HL-60 (cell line): ENCODE results near the gene OR52I2.

ENCODE experiments used
- DNase-seq, 2 experiments: peaks; one replicate each; pipeline ENCODE4 v3.0.0-alpha.2; 2010 to 2020; ENCODE audit warnings: low read depth in 1 of 2, low spot score in 1 of 2
- H3K27ac ChIP-seq: fragments of 250-450 bp; sonication (Bioruptor Pico); replicated peaks from 2 replicates; pipeline ENCODE4 v1.5.1; 2020; ENCODE audit warnings: mild to moderate bottlenecking, moderate library complexity
- H3K27me3 ChIP-seq: fragments of 250-450 bp; sonication (Bioruptor Pico); 2 replicates; pipeline ENCODE4 v1.5.1; 2021; ENCODE audit warnings: mild to moderate bottlenecking, moderate library complexity; ENCODE audit not compliant: insufficient read depth, poor library complexity, severe bottlenecking
- H3K4me3 ChIP-seq: replicated peaks from 2 replicates; pipeline ENCODE4 v1.5.1; 2011; ENCODE audit warnings: mild to moderate bottlenecking, control low read depth, low read length; ENCODE audit not compliant: insufficient read depth
- GABPA ChIP-seq: IDR thresholded peaks from 2 replicates; pipeline ENCODE4 v1.6.1; 2012; ENCODE audit warnings: low read depth
- POLR2AphosphoS5 ChIP-seq: IDR thresholded peaks from 2 replicates; pipeline ENCODE4 v1.6.1; 2012; ENCODE audit warnings: low read depth
- REST ChIP-seq: IDR thresholded peaks from 2 replicates; pipeline ENCODE4 v1.6.1; 2012; ENCODE audit warnings: low read depth; ENCODE audit not compliant: insufficient replicate concordance
- SPI1 ChIP-seq: IDR thresholded peaks from 2 replicates; pipeline ENCODE4 v1.6.1; 2012; ENCODE audit warnings: low read depth, mild to moderate bottlenecking, borderline replicate concordance
- TF ChIP-seq, protein P1 (sequence below): IDR thresholded peaks from one replicate; pipeline ENCODE4 v1.5.1; 2011; ENCODE audit warnings: low read length, control low read depth, inconsistent platforms; ENCODE audit not compliant: insufficient read depth

Gene OR52I2

GRCh38 chr11:4551346-4551979, 30.1 kb upstream of the OR52I2 start:
- H3K27me3 ChIP-seq: peaks cover 4% of the 10 kb centered on the region
- no peak overlapping the region for H3K4me3 ChIP-seq
- no peak overlapping the region for H3K27ac ChIP-seq
- no peak for TF ChIP-seq SPI1
- no peak for TF ChIP-seq REST
- no peak for TF ChIP-seq POLR2AphosphoS5
- TF ChIP-seq, protein P1, sequence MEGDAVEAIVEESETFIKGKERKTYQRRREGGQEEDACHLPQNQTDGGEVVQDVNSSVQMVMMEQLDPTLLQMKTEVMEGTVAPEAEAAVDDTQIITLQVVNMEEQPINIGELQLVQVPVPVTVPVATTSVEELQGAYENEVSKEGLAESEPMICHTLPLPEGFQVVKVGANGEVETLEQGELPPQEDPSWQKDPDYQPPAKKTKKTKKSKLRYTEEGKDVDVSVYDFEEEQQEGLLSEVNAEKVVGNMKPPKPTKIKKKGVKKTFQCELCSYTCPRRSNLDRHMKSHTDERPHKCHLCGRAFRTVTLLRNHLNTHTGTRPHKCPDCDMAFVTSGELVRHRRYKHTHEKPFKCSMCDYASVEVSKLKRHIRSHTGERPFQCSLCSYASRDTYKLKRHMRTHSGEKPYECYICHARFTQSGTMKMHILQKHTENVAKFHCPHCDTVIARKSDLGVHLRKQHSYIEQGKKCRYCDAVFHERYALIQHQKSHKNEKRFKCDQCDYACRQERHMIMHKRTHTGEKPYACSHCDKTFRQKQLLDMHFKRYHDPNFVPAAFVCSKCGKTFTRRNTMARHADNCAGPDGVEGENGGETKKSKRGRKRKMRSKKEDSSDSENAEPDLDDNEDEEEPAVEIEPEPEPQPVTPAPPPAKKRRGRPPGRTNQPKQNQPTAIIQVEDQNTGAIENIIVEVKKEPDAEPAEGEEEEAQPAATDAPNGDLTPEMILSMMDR: peak; percentile 40
- no peak for TF ChIP-seq GABPA
- DNase-seq: peak in 1 of 2 experiments; percentile 15

DNA sequence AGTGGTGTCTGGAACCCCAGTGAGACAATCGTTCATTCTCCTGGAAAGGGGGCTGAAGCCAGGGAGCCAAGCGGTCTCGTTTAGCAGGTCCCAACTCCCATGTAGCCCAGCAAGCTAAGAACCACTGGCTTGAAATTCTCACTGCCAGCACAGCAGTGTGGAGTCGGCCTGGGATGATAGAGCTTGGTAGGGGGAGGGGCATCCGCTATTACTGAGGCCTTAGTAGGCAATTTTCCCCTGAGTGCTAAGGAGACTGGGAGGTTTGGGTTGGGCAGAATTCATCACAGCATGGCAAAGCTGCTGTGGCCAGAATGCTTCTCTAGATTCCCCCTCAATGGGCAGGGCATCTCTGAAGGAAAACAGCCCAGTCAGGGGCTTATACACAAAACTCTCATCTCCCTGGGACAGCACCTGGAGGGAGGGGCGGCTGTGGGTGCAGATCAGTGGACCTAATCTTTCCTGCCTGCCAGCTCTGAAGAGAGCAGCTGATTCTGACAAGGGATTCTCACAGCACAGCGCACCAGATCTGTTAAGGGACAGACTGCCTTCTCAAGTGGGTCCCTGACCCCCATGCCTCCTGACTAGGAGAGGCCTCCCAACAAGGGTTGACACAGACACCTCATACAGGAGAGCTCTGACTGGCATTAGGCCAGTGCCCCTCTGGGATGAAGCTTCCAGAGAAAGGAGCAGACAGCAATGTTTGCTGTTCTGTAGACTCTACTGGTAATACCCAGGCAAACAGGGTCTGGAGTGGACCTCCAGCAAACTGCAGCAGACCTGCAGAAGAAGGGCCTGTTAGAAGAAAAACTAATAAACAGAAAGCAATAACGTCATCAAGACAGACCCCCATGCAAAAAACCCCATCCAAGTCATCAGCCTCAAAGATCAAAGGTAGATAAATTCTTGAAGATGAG, 21.8 kb upstream of the OR52I2 start:
- TF ChIP-seq SPI1 (no peak), GABPA (no peak)
- DNase-seq: no peak
- Histone ChIP-seq H3K27me3 (peaks cover 6% of the 10 kb centered on the region), H3K4me3 (no peak overlapping the region), H3K27ac (no peak overlapping the region)

DNA sequence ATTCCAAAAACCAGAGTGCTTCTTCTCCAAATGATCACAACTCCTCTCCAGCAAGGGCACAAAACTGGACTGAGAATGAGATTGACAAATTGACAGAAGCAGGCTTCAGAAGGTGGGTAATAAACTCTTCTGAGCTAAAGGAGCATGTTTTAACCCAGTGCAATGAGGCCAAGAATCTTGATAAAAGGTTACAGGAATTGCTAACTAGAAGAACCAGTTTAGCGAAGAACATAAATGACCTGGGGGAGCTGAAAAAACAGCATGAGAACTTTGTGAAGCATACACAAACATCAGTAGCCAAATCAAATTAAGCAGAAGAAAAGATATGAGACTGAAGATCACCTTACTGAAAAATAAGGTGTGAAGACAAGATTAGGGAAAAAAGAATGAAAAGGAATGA, 21.1 kb upstream of the OR52I2 start:
- DNase-seq: no peak
- no peak overlapping the region for H3K4me3 ChIP-seq
- TF ChIP-seq GABPA: no peak
- no peak for TF ChIP-seq SPI1
- no peak for TF ChIP-seq POLR2AphosphoS5
- TF ChIP-seq, protein P1: no peak
- no peak for TF ChIP-seq REST
- H3K27ac ChIP-seq: no peak overlapping the region
- H3K27me3 ChIP-seq: peaks cover 6% of the 10 kb centered on the region

DNA sequence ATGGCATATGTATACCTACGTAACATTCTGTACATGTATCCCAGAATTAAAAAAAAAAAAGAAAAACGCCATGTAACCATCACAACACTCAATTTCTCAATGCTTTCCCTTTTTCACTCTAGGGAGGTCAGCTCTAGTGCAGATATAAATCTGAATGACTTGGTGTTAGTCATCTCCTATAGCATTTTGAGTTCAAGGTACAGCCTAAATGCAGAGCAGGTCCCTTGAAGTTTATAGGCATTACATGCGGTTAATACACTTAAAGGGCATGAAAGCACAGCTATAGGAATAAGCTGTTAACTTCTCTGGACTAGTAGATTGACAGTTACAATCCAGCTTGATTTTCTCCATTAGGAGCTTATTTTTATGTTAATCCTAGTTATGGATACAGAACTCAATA, 16.2 kb upstream of the OR52I2 start:
- H3K27me3 ChIP-seq: peaks cover 5% of the 10 kb centered on the region
- no peak for TF ChIP-seq REST
- TF ChIP-seq POLR2AphosphoS5: no peak
- TF ChIP-seq GABPA: no peak
- no peak for TF ChIP-seq SPI1
- TF ChIP-seq, protein P1: no peak
- H3K4me3 ChIP-seq: no peak overlapping the region
- no peak overlapping the region for H3K27ac ChIP-seq
- no peak for DNase-seq
